Ascending aorta (tissue), 2 donors: ENCODE results near the gene TLCD3B. TPM values are rescaled to one million over a fixed set of nuclear protein-coding genes. Genes with fewer than 3 reads are reported as not detected.

Experiments
- DNase-seq, 2 donors: peaks; one replicate each; pipeline ENCODE4 v3.0.0-alpha.2; 2019; ENCODE audit warnings: low spot score in 2 of 2
- H3K27ac ChIP-seq, 2 donors: fragments of 200-600 bp; sonication (generic); one replicate each; pipeline ENCODE4 v1.5.1; 2016 to 2017; ENCODE audit warnings: mild to moderate bottlenecking in 1 of 2
- H3K27me3 ChIP-seq: fragments of 200-600 bp; sonication (generic); one replicate; pipeline ENCODE4 v1.5.1; 2017
- H3K36me3 ChIP-seq, 2 donors: fragments of 200-600 bp; sonication (generic); one replicate each; pipeline ENCODE4 v1.5.1; 2016
- H3K4me1 ChIP-seq, 2 donors: fragments of 200-600 bp; sonication (generic); one replicate each; pipeline ENCODE4 v1.5.1; 2016 to 2017; ENCODE audit warnings: mild to moderate bottlenecking in 1 of 2
- H3K4me3 ChIP-seq, 2 donors: fragments of 200-600 bp; sonication (generic); one replicate each; pipeline ENCODE4 v1.5.1; 2016 to 2017; ENCODE audit warnings: mild to moderate bottlenecking in 1 of 2
- H3K9me3 ChIP-seq, 2 donors: fragments of 200-600 bp; sonication (generic); one replicate each; pipeline ENCODE4 v1.5.1; 2016
- CTCF ChIP-seq, 3 experiments: fragments of 200-600 bp in 2 of 3; fragments of 450-650 bp in 1 of 3; sonication (generic) in 2 of 3; IDR thresholded peaks; one replicate each; pipeline ENCODE4 v1.5.1; 2016 to 2019; ENCODE audit warnings: antibody characterized with exemption in 3 of 3, mild to moderate bottlenecking in 1 of 3, moderate library complexity in 1 of 3
- intact Hi-C: fragments of 100-400 bp; cut with DNase I; formaldehyde crosslinking; loops from one replicate; pipeline ENCODE4 v1.15.1; 2023
- total RNA-seq: library from RNA; depleted of rRNA; stranded (reverse); fragments of >200 nt; gene quantifications from one replicate; pipeline ENCODE4 v1.1.0, GENCODE V29; 2016

TLCD3B gene
- total RNA-seq, 1 donor from 2014 or later = not detected

DNA sequence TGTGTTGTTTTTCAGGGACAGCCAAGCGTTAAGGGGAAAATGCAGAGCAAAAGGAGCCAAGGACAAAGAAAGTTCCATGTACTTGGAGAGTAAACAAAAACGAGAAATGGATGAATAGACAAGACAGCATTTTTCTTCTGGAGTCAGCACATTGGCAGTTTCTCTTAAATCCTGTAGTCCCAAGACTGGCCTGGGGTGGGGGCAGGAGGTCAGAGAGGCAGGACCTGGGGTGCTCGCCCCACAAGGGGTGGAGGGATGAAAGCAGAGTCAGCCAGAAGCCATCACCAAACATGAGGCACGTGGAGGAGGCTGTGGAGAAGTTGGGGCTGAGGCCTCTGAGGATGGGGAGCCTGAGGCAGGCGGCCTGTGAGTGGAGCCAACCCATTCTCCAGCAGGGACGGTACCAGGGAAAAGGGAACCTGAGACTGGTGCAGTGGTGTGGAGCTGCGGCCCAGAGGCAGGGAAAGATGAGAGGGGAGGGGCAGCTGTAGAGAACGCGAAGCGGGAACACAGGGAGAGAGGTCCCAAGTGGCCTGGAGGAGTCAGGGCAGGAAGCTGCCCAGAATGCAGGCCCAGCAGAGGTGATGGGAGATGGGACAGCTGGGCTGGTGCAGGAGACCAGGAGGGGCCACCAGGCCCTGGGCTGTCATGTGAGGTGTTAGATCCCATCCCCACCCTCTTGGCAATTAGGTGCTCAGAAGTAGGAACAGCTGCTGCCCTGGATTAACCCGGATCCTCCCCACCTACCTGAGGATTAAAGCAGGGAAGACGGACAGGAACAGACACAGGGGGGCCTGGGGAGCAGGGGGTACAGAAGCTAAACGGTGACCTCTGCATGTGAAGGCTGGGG lies 3.3 kb downstream of the TLCD3B start:
- Histone ChIP-seq H3K36me3 (no peaks in the 10 kb centered on the region), H3K4me3 (no peak overlapping the region), H3K9me3 (no peaks in the 10 kb centered on the region), H3K4me1 (peaks cover 4 to 5% of the 10 kb centered on the region in 2 donors), H3K27ac (no peak overlapping the region), H3K27me3 (peaks cover 22% of the 10 kb centered on the region)
- TF ChIP-seq CTCF (IDR thresholded peaks at IDR 0.05) = no peak
- intact Hi-C loops = no loop called here
- no peak for DNase-seq

- intact Hi-C loops = no loop called here
- peaks cover 12% of the 10 kb centered on the region for H3K27me3 ChIP-seq
- H3K27ac ChIP-seq = no peak overlapping the region
Observed at GRCh38 chr16:30026449-30026848, 4.6 kb downstream of the TLCD3B start.

DNA sequence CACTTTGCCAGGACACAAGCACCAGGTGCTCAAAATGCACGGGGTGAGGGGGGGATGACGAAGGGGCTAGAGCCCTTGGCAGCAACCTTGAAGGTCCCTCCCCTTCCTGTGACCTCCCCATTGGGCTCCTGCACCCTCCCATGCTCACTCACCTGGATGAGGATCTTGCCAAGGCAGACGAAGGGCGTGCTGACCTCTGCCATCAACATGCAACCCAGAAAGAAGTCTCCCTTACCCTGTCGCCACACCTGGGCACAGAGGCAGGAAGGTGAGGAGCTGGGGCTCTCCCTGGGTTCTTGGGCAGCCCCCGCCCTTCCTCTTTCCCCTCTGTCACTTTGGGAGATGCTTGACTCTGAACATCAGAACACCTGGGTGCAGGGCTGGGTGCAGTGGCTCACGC lies 5.5 kb downstream of the TLCD3B start:
- Histone ChIP-seq H3K27ac (no peak overlapping the region), H3K4me3 (no peak overlapping the region), H3K4me1 (no peaks in the 10 kb centered on the region), H3K27me3 (peaks cover 4% of the 10 kb centered on the region), H3K36me3 (no peaks in the 10 kb centered on the region), H3K9me3 (no peaks in the 10 kb centered on the region)
- intact Hi-C loops = no loop called here
- TF ChIP-seq CTCF (IDR thresholded peaks at IDR 0.05) = no peak
- DNase-seq = no peak

More at GRCh38 chr16:30026449-30026848, 4.6 kb downstream of the TLCD3B start:
- no peaks in the 10 kb centered on the region for H3K36me3 ChIP-seq
- no peaks in the 10 kb centered on the region for H3K9me3 ChIP-seq
- DNase-seq = no peak
- no peak overlapping the region for H3K4me3 ChIP-seq
- no peak for TF ChIP-seq CTCF (IDR thresholded peaks at IDR 0.05)
- H3K4me1 ChIP-seq = peaks cover 4 to 5% of the 10 kb centered on the region in 2 donors

DNA sequence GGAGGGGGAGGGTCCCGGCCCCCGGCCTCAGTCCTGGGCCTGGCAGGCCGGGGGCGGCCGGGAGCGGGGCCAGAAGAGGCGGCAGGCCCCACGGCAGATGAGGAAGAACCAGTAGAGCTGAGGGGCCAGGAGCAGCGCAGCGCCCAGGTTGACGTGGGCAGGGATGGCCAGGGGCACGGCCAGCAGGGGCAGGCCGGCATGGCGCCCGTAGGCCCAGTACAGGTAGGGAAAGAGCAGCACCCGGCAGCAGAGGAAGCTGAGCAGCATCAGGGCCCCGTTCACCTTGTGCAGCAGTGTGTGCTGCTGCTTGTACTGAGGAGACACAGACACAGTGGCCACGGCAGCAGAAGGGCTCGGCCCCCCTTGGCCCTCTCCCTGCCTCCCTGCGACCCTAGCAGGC lies 5.9 kb downstream of the TLCD3B start:
- Histone ChIP-seq H3K27ac (no peak overlapping the region), H3K27me3 (peaks cover 4% of the 10 kb centered on the region), H3K4me3 (no peak overlapping the region), H3K4me1 (no peaks in the 10 kb centered on the region), H3K9me3 (no peaks in the 10 kb centered on the region), H3K36me3 (no peaks in the 10 kb centered on the region)
- no peak for DNase-seq
- intact Hi-C loops = no loop called here
- TF ChIP-seq CTCF (IDR thresholded peaks at IDR 0.05) = no peak

DNA sequence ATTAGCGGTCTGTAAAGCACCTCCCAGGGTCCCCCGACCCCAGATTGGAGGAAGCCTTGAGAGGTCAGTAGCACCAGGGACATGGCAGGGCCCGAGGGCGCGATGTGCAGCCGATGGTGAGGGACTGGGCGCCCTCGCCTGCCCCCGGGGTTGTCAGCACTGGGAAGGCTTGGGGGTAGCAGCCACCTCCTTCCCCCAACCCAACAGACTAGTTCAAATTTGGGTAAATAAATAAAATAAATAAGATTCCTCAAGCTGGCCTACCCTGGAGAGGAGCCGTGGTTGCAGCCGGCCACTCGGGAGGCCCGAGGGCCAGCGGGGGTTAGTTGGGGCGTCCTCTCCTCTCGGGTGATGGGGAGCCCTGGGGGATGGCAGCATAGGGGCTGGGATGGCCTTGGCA lies 6.6 kb downstream of the TLCD3B start:
- peaks cover 4% of the 10 kb centered on the region for H3K27me3 ChIP-seq
- no peak for TF ChIP-seq CTCF (IDR thresholded peaks at IDR 0.05)
- H3K4me1 ChIP-seq = no peaks in the 10 kb centered on the region
- no peaks in the 10 kb centered on the region for H3K9me3 ChIP-seq
- H3K27ac ChIP-seq = no peak overlapping the region
- intact Hi-C loops = no loop called here
- no peak for DNase-seq
- H3K36me3 ChIP-seq = no peaks in the 10 kb centered on the region
- H3K4me3 ChIP-seq = no peak overlapping the region
